Measurements from ENCODE around the gene ZFAND6. TPM values are rescaled to one million over a fixed set of nuclear protein-coding genes. Genes with fewer than 3 reads are reported as not detected.

The ZFAND6 gene
- 279 and 353 TPM in 2 replicates for polyA plus RNA-seq
- 224 and 232 TPM in 2 replicates for polyA minus RNA-seq

DNA sequence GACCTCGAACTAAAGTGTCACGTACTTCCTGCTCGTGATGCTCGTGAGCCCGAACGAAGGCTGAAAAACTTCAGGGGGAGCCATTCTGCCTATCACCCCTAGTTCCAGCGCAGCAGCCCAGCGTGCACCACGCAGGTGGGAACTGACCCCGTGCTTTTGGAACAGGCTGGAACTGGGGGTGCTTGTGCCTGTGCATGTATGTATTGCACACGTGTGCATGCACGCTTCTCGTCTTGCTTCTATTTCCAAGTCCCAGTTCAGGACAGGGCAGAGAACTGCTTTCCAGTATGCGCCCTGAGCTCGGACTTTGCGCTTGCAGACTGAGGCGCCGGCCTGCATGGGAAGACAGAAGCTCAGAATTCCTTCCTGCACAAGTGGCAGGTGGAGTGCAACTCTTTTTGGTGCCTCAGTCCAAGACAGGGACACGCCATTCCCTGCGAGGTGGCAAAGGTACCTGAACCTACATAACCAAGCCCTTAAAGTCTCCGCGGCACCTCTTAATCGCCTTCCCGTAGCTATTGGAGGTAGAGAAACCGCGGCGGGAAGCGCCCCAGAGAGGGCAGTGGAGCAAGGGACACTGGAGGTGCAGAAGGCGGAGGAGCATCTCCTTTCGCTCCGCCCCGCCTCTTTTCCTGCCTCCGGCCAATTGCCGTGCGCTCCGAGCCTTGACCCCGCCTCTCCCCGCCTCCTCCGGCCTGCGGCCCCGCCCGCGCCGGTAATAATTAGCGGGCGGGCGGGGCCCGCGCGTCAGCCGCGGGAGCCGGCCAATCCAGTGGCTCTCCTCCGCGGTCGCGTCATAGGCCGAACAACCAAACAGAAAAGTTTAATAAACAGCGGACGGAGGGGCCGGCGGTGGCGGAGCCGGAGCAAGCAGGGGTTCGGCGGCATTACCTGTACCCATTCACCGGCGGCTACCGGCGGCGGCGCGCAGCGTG is at the start of gene ZFAND6:
TSS of gene ZFAND6 (plus strand) at position 826 of the 935 bp plus-strand sequence. CDS start 60,669 bp downstream, outside the sequence.
- Histone ChIP-seq H2AFZ (ENCODE audit: low read depth, low read length) (peak within 1 kb of the TSS; percentile 54), H3K9me3 (ENCODE audit: low read length) (no peaks in the 10 kb centered on the region), H3K27me3 (ENCODE audit: insufficient read depth, low read depth, low read length) (peaks cover 15% of the 10 kb centered on the region), H4K20me1 (ENCODE audit: insufficient read depth) (no peaks in the 10 kb centered on the region), H3K9ac (ENCODE audit: low read length) (peak within 1 kb of the TSS; percentile 55), H3K9me2 (ENCODE audit: insufficient read depth, low read length) (no peaks in the 10 kb centered on the region), H3K4me3 (ENCODE audit: low read length) (peak within 1 kb of the TSS; percentile 93), H3F3A (ENCODE audit: insufficient read depth, low read length, poor library complexity, severe bottlenecking) (no peaks in the 10 kb centered on the region), H3K79me2 (replicated peaks; ENCODE audit: insufficient read depth, low read length) (peaks cover 31% of the 10 kb centered on the region), H3K36me3 (ENCODE audit: insufficient read depth, low read length) (no peaks in the 10 kb centered on the region), H3K27ac (ENCODE audit: low read length) (peak within 1 kb of the TSS; percentile 28), H3K4me2 (ENCODE audit: low read length) (peak within 1 kb of the TSS; percentile 87)
- TF ChIP-seq, protein P1, sequence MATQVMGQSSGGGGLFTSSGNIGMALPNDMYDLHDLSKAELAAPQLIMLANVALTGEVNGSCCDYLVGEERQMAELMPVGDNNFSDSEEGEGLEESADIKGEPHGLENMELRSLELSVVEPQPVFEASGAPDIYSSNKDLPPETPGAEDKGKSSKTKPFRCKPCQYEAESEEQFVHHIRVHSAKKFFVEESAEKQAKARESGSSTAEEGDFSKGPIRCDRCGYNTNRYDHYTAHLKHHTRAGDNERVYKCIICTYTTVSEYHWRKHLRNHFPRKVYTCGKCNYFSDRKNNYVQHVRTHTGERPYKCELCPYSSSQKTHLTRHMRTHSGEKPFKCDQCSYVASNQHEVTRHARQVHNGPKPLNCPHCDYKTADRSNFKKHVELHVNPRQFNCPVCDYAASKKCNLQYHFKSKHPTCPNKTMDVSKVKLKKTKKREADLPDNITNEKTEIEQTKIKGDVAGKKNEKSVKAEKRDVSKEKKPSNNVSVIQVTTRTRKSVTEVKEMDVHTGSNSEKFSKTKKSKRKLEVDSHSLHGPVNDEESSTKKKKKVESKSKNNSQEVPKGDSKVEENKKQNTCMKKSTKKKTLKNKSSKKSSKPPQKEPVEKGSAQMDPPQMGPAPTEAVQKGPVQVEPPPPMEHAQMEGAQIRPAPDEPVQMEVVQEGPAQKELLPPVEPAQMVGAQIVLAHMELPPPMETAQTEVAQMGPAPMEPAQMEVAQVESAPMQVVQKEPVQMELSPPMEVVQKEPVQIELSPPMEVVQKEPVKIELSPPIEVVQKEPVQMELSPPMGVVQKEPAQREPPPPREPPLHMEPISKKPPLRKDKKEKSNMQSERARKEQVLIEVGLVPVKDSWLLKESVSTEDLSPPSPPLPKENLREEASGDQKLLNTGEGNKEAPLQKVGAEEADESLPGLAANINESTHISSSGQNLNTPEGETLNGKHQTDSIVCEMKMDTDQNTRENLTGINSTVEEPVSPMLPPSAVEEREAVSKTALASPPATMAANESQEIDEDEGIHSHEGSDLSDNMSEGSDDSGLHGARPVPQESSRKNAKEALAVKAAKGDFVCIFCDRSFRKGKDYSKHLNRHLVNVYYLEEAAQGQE (IDR thresholded peaks at IDR 0.05; ENCODE audit: borderline replicate concordance) = peak; percentile 4
- TF ChIP-seq MXI1 (conservative IDR thresholded peaks at IDR 0.05; ENCODE audit: poor library complexity, severe bottlenecking) (peak; percentile 95), POLR2AphosphoS5 (IDR thresholded peaks at IDR 0.05) (peak; percentile 77), TAF1 (IDR thresholded peaks at IDR 0.05; ENCODE audit: low read depth) (no peak), RAD21 (conservative IDR thresholded peaks at IDR 0.05) (peak; percentile 41), SMC3 (conservative IDR thresholded peaks at IDR 0.05; ENCODE audit: poor library complexity) (peak; percentile 50), EP300 (conservative IDR thresholded peaks at IDR 0.05; ENCODE audit: poor library complexity, severe bottlenecking) (no peak), EZH2 (IDR thresholded peaks at IDR 0.05; ENCODE audit: borderline replicate concordance, insufficient read depth, low read length, poor library complexity, severe bottlenecking) (no peak)
- TF ChIP-seq, protein P2, sequence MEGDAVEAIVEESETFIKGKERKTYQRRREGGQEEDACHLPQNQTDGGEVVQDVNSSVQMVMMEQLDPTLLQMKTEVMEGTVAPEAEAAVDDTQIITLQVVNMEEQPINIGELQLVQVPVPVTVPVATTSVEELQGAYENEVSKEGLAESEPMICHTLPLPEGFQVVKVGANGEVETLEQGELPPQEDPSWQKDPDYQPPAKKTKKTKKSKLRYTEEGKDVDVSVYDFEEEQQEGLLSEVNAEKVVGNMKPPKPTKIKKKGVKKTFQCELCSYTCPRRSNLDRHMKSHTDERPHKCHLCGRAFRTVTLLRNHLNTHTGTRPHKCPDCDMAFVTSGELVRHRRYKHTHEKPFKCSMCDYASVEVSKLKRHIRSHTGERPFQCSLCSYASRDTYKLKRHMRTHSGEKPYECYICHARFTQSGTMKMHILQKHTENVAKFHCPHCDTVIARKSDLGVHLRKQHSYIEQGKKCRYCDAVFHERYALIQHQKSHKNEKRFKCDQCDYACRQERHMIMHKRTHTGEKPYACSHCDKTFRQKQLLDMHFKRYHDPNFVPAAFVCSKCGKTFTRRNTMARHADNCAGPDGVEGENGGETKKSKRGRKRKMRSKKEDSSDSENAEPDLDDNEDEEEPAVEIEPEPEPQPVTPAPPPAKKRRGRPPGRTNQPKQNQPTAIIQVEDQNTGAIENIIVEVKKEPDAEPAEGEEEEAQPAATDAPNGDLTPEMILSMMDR (IDR thresholded peaks at IDR 0.05; ENCODE audit: poor library complexity, severe bottlenecking) = peak; percentile 31

DNA sequence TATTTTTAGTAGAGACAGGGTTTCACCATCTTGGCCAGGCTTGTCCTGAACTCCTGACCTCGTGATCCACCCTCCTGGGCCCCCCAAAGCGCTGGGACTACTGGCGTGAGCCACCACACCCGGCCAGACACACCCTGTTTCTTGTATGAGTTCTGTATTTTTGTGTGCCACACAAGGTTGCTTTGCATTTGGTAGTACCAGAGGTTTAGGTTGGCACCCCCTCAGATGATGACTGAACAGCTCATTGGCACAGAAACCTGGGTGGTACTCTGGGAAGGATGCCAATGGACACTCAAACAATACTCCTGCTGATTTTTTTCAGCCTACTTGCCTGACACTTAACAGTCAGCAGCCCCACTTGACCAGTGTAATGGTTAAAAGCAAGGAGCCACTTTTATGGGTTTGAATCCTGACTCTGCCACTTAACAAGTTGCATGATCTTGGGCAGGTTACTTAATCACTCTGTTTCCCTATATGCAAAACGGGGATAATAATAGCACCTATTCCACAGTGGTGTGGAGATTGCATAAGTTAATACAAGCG is 49.3 kb upstream of the ZFAND6 start:
- no peaks in the 10 kb centered on the region for H3K9me3 ChIP-seq (ENCODE audit: low read length)
- no peaks in the 10 kb centered on the region for H3K79me2 ChIP-seq (replicated peaks; ENCODE audit: insufficient read depth, low read length)
- no peak overlapping the region for H3K9ac ChIP-seq (ENCODE audit: low read length)
- H3K9me2 ChIP-seq (ENCODE audit: insufficient read depth, low read length) = no peaks in the 10 kb centered on the region
- H3K36me3 ChIP-seq (ENCODE audit: insufficient read depth, low read length) = no peaks in the 10 kb centered on the region
- H4K20me1 ChIP-seq (ENCODE audit: insufficient read depth) = no peaks in the 10 kb centered on the region
- H3F3A ChIP-seq (ENCODE audit: insufficient read depth, low read length, poor library complexity, severe bottlenecking) = no peaks in the 10 kb centered on the region
- no peak overlapping the region for H3K4me3 ChIP-seq (ENCODE audit: low read length)
- no peak for TF ChIP-seq EP300 (conservative IDR thresholded peaks at IDR 0.05; ENCODE audit: poor library complexity, severe bottlenecking)
- no peak for TF ChIP-seq MXI1 (conservative IDR thresholded peaks at IDR 0.05; ENCODE audit: poor library complexity, severe bottlenecking)
- no peak for TF ChIP-seq POLR2AphosphoS5 (IDR thresholded peaks at IDR 0.05)
- TF ChIP-seq, protein P1 (IDR thresholded peaks at IDR 0.05; ENCODE audit: borderline replicate concordance) = no peak
- TF ChIP-seq, protein P2 (IDR thresholded peaks at IDR 0.05; ENCODE audit: poor library complexity, severe bottlenecking) = no peak
- no peak for TF ChIP-seq EZH2 (IDR thresholded peaks at IDR 0.05; ENCODE audit: borderline replicate concordance, insufficient read depth, low read length, poor library complexity, severe bottlenecking)
- TF ChIP-seq SMC3 (conservative IDR thresholded peaks at IDR 0.05; ENCODE audit: poor library complexity) = no peak
- TF ChIP-seq TAF1 (IDR thresholded peaks at IDR 0.05; ENCODE audit: low read depth) = no peak
- TF ChIP-seq RAD21 (conservative IDR thresholded peaks at IDR 0.05) = no peak
- H3K27me3 ChIP-seq (ENCODE audit: insufficient read depth, low read depth, low read length) = no peaks in the 10 kb centered on the region
- no peak overlapping the region for H3K4me2 ChIP-seq (ENCODE audit: low read length)
- no peak overlapping the region for H2AFZ ChIP-seq (ENCODE audit: low read depth, low read length)
- H3K27ac ChIP-seq (ENCODE audit: low read length) = no peak overlapping the region
